ENCODE measurements around the gene TEX11. TPM values are rescaled to one million over a fixed set of nuclear protein-coding genes. Genes with fewer than 3 reads are reported as not detected.
"Not testable (repeated sequence)": the region's sequence is repeated elsewhere in the genome, so short reads cannot be mapped to it uniquely, and the experiment has no call there.

Gene TEX11
- total and polyA plus RNA-seq, 2 experiments from 2014 or later: not detected

DNA sequence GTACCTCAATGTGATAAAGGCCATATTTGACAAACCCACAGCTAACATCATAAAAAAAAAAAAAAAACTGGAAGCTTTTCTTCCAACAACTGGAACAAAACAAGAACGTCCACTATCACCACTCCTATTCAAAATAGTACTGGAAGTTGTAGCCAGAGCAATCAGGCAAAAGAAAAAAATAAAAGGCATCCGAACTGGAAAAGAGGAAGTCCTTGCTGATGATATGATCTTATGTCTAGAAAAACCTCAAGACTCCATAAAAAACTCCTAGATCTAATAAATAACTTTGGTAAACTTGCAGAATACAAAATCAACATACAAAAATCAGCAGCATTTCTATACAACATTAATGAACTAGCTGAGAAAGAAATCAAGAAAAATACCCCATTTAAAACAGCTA, 134.3 kb downstream of the TEX11 start:
- TF ChIP-seq, protein P1, sequence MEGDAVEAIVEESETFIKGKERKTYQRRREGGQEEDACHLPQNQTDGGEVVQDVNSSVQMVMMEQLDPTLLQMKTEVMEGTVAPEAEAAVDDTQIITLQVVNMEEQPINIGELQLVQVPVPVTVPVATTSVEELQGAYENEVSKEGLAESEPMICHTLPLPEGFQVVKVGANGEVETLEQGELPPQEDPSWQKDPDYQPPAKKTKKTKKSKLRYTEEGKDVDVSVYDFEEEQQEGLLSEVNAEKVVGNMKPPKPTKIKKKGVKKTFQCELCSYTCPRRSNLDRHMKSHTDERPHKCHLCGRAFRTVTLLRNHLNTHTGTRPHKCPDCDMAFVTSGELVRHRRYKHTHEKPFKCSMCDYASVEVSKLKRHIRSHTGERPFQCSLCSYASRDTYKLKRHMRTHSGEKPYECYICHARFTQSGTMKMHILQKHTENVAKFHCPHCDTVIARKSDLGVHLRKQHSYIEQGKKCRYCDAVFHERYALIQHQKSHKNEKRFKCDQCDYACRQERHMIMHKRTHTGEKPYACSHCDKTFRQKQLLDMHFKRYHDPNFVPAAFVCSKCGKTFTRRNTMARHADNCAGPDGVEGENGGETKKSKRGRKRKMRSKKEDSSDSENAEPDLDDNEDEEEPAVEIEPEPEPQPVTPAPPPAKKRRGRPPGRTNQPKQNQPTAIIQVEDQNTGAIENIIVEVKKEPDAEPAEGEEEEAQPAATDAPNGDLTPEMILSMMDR (IDR thresholded peaks at IDR 0.05; ENCODE audit: low read depth, low read length): no peak
- H3K4me1 ChIP-seq (ENCODE audit: low read depth): no peaks in the 10 kb centered on the region
- H3K4me3 ChIP-seq: no peak overlapping the region
- H3K27me3 ChIP-seq: no peaks in the 10 kb centered on the region
- H3K36me3 ChIP-seq: no peaks in the 10 kb centered on the region
- H3K9me3 ChIP-seq (ENCODE audit: low read depth): no peaks in the 10 kb centered on the region
- H3K27ac ChIP-seq: no peak overlapping the region
- no peak for DNase-seq (ENCODE audit: low read depth in 1 of 2, low spot score in 1 of 2)

DNA sequence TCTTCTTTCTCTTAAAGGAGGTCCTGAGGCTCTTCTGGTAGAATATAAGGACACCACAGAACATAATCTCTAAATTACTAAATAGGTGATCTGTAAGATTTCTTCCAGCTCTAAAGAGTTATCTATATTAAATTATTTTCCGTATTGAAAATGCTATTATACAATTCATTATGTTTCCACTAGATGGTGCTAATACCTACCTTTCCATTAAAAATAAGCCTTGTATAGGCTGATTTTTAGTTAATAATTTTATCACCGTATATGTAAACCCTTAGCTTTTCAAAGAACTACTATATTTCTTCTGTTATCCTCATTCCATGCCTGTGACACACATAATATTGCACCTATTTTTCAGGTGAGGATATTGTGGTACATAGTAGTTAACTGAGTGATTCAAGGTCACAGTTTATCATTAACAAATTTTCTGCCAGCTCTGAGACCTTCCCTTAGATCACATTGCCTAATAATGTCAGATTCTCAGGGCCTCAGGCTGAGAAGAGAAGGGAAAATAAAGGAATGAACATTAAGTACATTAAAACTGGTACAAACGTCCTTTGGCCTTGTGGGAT, 138.8 kb downstream of the TEX11 start:
- no peaks in the 10 kb centered on the region for H3K9me3 ChIP-seq (ENCODE audit: low read depth)
- H3K36me3 ChIP-seq: no peaks in the 10 kb centered on the region
- H3K4me1 ChIP-seq (ENCODE audit: low read depth): no peaks in the 10 kb centered on the region
- H3K27me3 ChIP-seq: no peaks in the 10 kb centered on the region
- no peak overlapping the region for H3K27ac ChIP-seq
- peak in 1 of 2 donors; percentile 2 for DNase-seq (ENCODE audit: low read depth in 1 of 2, low spot score in 1 of 2)
- TF ChIP-seq, protein P1 (IDR thresholded peaks at IDR 0.05; ENCODE audit: low read depth, low read length): peak; percentile 18
- no peak overlapping the region for H3K4me3 ChIP-seq

DNA sequence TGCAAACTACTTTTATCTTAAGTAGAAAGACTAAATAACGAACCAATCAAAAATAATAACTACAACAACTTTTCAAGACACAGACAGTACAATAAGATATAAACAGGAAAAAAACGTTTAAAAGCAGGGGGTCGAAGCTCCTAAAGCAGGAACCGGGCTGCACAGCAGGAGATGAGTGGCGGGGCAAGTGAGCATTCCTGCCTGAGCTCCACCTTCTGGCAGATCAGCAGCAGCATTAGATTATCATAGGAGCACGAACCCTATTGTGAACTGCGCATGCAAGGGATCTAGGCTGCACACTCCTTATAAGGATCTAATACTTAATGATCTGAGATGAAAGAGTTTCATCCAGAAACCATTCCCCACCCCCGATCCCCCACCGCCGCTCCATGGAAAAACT, 146.2 kb downstream of the TEX11 start:
- H3K4me1 ChIP-seq (ENCODE audit: low read depth): no peaks in the 10 kb centered on the region
- H3K27me3 ChIP-seq: no peaks in the 10 kb centered on the region
- no peak overlapping the region for H3K27ac ChIP-seq
- H3K4me3 ChIP-seq: no peak overlapping the region
- peak in 1 of 2 donors; percentile 4 for DNase-seq (ENCODE audit: low read depth in 1 of 2, low spot score in 1 of 2)
- TF ChIP-seq, protein P1 (IDR thresholded peaks at IDR 0.05; ENCODE audit: low read depth, low read length): no peak
- no peaks in the 10 kb centered on the region for H3K36me3 ChIP-seq
- no peaks in the 10 kb centered on the region for H3K9me3 ChIP-seq (ENCODE audit: low read depth)

DNA sequence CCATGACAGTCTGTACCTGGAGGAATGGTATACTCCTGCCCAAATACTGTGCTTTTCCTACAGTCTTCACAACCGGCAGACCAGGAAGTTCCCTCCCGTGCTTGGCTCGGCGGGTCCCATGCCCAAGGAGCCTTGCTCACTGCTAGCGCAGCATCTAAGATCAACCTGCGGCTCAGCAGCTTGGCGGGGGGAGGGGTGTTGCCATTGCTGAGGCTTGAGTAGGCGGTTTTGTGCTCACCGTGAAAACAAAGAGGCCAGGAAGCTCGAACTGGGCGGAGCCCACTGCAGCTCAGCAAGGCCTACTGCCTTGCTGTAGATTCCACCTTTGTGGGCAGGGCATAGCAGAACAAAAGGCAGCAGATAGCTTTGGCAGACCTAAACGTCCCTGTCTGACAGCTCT, 152.7 kb downstream of the TEX11 start:
- no peak overlapping the region for H3K27ac ChIP-seq
- no peaks in the 10 kb centered on the region for H3K36me3 ChIP-seq
- H3K9me3 ChIP-seq (ENCODE audit: low read depth): no peaks in the 10 kb centered on the region
- H3K4me1 ChIP-seq (ENCODE audit: low read depth): no peaks in the 10 kb centered on the region
- no peak overlapping the region for H3K4me3 ChIP-seq
- no peaks in the 10 kb centered on the region for H3K27me3 ChIP-seq
- no peak for DNase-seq (ENCODE audit: low read depth in 1 of 2, low spot score in 1 of 2)
- TF ChIP-seq, protein P1 (IDR thresholded peaks at IDR 0.05; ENCODE audit: low read depth, low read length): no peak

DNA sequence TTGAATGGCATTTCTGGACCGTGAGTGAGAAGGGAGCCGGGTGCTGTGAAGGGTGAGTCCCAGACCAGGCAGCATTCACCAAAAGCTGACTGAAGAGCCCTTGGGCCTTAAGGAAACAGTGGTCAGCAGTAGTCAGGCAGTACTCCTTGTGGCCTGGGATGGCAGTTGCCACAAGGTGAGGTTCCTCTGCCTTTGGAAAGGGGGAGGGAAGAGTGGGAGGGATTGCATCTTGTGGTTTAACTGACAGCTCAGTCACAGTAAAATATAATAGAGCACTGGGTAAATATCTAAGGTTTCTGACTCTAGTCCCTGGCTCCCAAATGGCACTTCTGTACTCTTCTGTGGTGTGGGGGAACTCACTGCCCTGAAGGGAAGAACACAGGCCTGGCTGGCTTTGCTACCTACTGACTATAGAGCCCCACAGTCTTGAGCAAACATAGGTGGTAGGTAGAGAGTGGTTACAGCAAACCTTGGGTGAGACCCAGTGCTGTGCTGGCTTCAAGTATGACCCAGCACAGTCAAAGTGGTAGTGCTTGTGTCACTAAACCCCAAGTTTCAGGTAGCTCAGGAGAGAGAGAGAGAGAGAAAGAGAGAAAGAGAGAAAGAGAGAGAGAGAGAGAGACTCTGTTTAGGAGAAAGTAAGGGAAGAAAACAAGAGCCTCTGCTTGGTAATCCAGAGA, 154.2 kb downstream of the TEX11 start:
- TF ChIP-seq, protein P1 (IDR thresholded peaks at IDR 0.05; ENCODE audit: low read depth, low read length): no peak
- no peak for DNase-seq (ENCODE audit: low read depth in 1 of 2, low spot score in 1 of 2)
- no peaks in the 10 kb centered on the region for H3K4me1 ChIP-seq (ENCODE audit: low read depth)

DNA sequence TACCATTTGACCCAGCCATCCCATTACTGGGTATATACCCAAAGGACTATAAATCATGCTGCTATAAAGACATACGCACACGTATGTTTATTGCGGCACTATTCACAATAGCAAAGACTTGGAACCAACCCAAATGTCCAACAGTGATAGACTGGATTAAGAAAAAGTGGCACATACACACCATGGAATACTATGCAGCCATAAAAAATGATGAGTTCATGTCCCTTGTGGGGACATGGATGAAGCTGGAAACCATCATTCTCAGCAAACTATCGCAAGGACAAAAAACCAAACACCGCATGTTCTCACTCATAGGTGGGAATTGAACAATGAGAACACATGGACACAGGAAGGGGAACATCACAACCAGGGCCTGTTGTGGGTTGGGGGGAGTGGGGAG, 174.7 kb downstream of the TEX11 start:
- not testable (repeated sequence) for H3K27ac ChIP-seq, H3K4me3 ChIP-seq

More for the DNA sequence above, 154.2 kb downstream of the TEX11 start:
- Histone ChIP-seq H3K27ac (no peak overlapping the region), H3K27me3 (no peaks in the 10 kb centered on the region), H3K9me3 (ENCODE audit: low read depth) (no peaks in the 10 kb centered on the region), H3K4me3 (no peak overlapping the region), H3K36me3 (no peaks in the 10 kb centered on the region)

DNA sequence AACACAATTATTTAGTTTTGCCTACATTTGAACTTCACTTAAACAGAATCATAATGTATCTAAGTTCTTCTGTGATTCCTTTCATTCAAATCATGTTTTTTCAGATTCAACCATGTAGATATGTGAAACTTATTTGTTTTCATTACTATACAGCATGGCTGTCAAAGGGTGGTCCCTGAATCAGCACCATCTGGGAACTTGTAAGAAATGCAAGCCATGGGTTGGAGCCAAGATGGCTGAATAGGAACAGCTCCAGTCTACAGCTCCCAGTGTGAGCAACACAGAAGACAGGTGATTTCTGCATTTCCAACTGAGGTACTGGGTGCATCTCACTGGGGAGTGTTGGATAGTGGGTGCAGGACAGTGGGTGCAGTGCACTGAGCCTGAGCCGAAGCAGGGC, 180.6 kb downstream of the TEX11 start:
- H3K9me3 ChIP-seq (ENCODE audit: low read depth); H3K27ac ChIP-seq; H3K27me3 ChIP-seq; H3K36me3 ChIP-seq; H3K4me3 ChIP-seq; H3K4me1 ChIP-seq (ENCODE audit: low read depth); DNase-seq (ENCODE audit: low read depth in 1 of 2, low spot score in 1 of 2): not testable (repeated sequence)

More for the DNA sequence above, 174.7 kb downstream of the TEX11 start:
- H3K27me3 ChIP-seq; H3K4me1 ChIP-seq (ENCODE audit: low read depth); H3K9me3 ChIP-seq (ENCODE audit: low read depth); DNase-seq (ENCODE audit: low read depth in 1 of 2, low spot score in 1 of 2); H3K36me3 ChIP-seq: not testable (repeated sequence)
